GM12874 (cell line): Measurements from ENCODE around the gene HMG20B.

Experiments
- CTCF ChIP-seq: IDR thresholded peaks from 2 replicates; pipeline ENCODE4 v1.5.1; 2011; ENCODE audit warnings: low read depth, mild to moderate bottlenecking, control low read depth, low read length, moderate library complexity; ENCODE audit not compliant: insufficient read depth

Gene HMG20B

DNA sequence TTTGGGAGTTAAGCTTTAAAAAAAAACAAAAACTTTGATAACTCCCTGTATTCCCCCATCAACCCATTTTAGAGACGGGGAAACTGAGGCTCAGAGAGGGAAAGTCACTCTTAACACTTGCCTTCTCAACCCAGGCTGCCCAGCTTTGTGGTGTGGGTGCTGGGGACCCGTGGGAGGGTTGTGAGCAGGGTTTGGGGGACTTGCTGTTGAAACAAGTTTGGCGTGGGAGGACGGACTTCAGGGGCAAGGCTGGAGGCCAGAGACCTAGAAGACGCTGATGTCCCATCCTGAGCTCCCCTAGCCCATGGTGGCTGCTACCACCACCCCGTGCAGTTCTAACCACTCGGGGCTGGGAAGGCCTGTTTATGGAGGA, 54.6 kb downstream of the HMG20B start:
- TF ChIP-seq CTCF: no peak
